Activated CD4-positive, alpha-beta memory T cell treated with anti-CD3 and anti-CD28 coated beads, Interleukin-2, amount 10 ng/mL, durations not matched to agents 7 days and 5 days (primary cell): ENCODE results near the gene NXN. TPM values are rescaled to one million over a fixed set of nuclear protein-coding genes. Genes with fewer than 3 reads are reported as not detected.
"Not testable (repeated sequence)": the region's sequence is repeated elsewhere in the genome, so short reads cannot be mapped to it uniquely, and the experiment has no call there.

Experiments used
- CTCF ChIA-PET: fragments of 350-600 bp; sonication (Branson Sonifier 250); formaldehyde crosslinking; loops from one replicate; lab custom pipeline; 2021; ENCODE audit warnings: antibody characterized with exemption, inconsistent platforms; lab: Charles Lee
- POLR2A ChIA-PET: fragments of 350-600 bp; sonication (Branson Sonifier 250); formaldehyde crosslinking; loops from one replicate; lab custom pipeline; 2021; ENCODE audit warnings: antibody characterized with exemption; lab: Charles Lee
- DNase-seq: peaks from one replicate; pipeline ENCODE4 v3.0.0-alpha.2; 2020
- H3K27ac Mint-ChIP-seq: one replicate; pipeline ENCODE4 v1.8.0; 2021; ENCODE audit warnings: mild to moderate bottlenecking, mixed read lengths
- H3K27me3 Mint-ChIP-seq: one replicate; pipeline ENCODE4 v1.8.0; 2021; ENCODE audit warnings: mixed read lengths
- H3K36me3 Mint-ChIP-seq: one replicate; pipeline ENCODE4 v1.8.0; 2021; ENCODE audit warnings: low read depth, mixed read lengths
- H3K4me1 Mint-ChIP-seq: one replicate; pipeline ENCODE4 v1.8.0; 2021; ENCODE audit warnings: mixed read lengths
- H3K4me3 Mint-ChIP-seq: one replicate; pipeline ENCODE4 v1.8.0; 2021; ENCODE audit warnings: mild to moderate bottlenecking, mixed read lengths
- H3K9me3 Mint-ChIP-seq: one replicate; pipeline ENCODE4 v1.8.0; 2021; ENCODE audit warnings: mixed read lengths
- total RNA-seq, 2 experiments: library from RNA; stranded (reverse); gene quantifications; one replicate each; pipeline ENCODE4 v1.2.3, GENCODE V29; 2021

The NXN gene
- total RNA-seq, 2 experiments from 2014 or later: 0.23 to 0.30 TPM

DNA sequence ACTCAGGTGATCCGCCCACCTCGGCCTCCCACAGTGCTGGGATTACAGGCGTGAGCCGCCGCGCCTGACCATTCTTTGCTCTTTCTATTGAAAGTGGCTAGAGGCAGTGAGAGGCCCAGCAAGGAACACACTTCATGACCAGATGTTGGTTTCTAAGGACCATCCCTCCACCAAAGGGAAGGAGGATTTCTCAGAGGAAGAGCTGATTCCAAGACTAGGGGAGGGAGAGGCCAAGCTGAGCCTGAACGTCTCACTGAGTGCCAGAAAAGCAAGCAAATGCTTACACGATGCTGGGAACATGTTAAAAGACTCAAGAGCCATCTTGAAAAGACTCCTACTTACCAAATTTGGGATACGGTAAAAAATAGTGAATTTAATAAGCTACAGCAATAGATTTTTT is 118.2 kb downstream of the NXN start:
- no peak for DNase-seq
- ChIA-PET CTCF (no interaction called here), POLR2A (no interaction called here)
- H3K9me3 Mint-ChIP-seq: no peaks in the 10 kb centered on the region
- no peak overlapping the region for H3K27ac Mint-ChIP-seq
- H3K36me3 Mint-ChIP-seq: no peaks in the 10 kb centered on the region
- no peak overlapping the region for H3K4me3 Mint-ChIP-seq
- peaks cover 17% of the 10 kb centered on the region for H3K27me3 Mint-ChIP-seq
- no peaks in the 10 kb centered on the region for H3K4me1 Mint-ChIP-seq

DNA sequence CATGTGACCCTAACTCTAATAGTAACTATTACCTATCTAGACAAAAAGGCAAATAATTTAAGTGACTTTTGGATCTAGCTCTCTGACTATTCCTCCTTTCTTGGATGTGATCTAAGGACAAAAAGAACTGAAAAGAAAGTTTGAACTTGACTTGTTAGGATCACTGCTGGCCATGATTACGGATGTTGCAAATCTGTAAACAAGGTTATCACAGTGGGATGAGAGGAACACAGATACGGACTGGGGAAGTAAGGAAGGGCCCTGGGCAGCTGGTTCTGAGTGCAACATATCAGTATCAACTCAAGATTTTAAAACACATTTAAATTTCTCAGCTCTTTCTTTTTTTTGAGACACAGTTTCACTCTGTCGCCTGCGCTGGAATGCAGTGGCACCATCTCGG is 118.8 kb downstream of the NXN start:
- Mint-ChIP-seq H3K36me3 (no peaks in the 10 kb centered on the region), H3K9me3 (no peaks in the 10 kb centered on the region), H3K4me1 (no peaks in the 10 kb centered on the region), H3K27ac (no peak overlapping the region), H3K4me3 (no peak overlapping the region), H3K27me3 (peaks cover 17% of the 10 kb centered on the region)
- DNase-seq: no peak
- ChIA-PET CTCF (no interaction called here), POLR2A (no interaction called here)

DNA sequence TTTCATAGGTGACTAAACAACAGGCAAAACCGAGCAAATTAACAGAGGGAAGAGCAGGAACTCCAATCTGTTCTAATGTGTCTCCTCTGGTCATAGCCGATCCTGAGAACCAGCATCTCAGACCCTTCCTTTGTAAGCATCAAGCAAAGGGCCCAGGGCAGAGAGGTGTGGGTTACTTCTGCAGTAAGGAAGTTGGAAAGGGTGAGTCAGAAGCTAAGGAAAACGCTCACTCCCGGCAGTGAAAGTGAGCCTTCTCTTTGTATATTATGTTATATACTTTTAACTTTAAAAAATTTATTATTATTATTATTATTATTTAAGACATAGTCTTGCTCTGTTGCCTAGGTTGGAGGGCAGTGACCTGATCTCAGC is 119.8 kb downstream of the NXN start:
- Mint-ChIP-seq H3K27me3 (peaks cover 14% of the 10 kb centered on the region), H3K36me3 (no peaks in the 10 kb centered on the region), H3K4me1 (no peaks in the 10 kb centered on the region), H3K4me3 (no peak overlapping the region), H3K9me3 (no peaks in the 10 kb centered on the region), H3K27ac (no peak overlapping the region)
- ChIA-PET CTCF (no interaction called here), POLR2A (no interaction called here)
- DNase-seq: no peak

DNA sequence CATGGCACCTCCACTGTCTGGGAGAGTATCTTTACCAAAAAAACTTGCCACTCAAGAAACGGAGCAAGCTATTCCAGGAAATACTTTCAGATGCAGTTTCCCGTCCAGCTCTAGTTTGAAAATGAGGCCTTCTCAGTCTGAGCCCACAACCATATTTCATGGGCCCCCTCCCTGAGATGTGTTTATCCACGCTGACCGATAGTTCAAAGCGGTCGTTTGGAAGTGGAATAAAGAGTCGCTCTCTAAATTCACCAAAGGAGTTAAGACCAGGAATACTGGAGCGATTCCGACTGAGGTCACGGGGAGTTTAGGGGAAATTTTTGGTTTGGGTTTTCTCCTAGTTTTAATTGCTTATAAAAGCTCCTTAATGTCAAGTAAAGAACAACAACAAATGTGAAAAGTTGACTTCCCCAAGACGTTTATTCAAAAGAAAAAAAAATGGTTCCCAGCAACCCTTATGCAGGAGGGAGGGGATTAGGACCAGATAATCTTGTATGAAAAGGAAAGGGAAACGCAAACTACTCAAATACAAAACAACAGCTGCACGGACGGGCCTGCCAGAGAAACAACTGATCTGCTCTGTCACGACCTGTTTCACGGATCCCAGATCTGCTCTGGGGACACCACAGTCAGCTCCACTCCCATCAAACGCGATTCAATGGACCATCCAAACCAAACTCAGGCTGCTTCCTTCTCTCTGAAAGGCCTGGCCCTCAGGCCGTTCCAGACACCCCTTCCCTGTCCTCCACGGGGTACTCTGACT is 120.3 kb downstream of the NXN start:
- Mint-ChIP-seq H3K9me3 (no peaks in the 10 kb centered on the region), H3K4me1 (no peaks in the 10 kb centered on the region), H3K27ac (no peak overlapping the region), H3K4me3 (no peak overlapping the region), H3K36me3 (no peaks in the 10 kb centered on the region), H3K27me3 (peaks cover 8% of the 10 kb centered on the region)
- ChIA-PET POLR2A (no interaction called here), CTCF (no interaction called here)
- DNase-seq: no peak

DNA sequence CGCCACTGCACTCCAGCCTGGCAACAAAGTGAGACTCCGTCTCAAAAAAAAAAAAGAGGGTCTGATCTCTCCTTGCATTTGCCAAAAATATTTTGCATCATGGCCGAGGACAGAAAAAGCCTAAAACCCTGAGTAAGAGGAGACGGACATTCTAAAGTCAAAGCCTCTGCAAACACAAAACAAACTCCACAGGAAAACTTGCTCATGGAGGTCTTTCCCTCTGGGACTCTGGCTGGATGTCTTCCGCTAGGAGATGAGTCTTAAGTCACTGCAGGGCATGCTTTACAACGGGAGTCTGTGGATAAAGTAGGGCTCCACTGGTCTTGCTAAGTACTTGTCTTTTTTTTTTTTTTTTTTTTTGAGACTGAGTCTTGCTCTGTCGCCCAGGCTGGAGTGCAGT is 123.4 kb downstream of the NXN start:
- H3K4me1 Mint-ChIP-seq: no peaks in the 10 kb centered on the region
- no peak for DNase-seq
- ChIA-PET CTCF (no interaction called here), POLR2A (no interaction called here)
- peaks cover 7% of the 10 kb centered on the region for H3K27me3 Mint-ChIP-seq
- H3K4me3 Mint-ChIP-seq: no peak overlapping the region
- H3K27ac Mint-ChIP-seq: no peak overlapping the region
- H3K9me3 Mint-ChIP-seq: no peaks in the 10 kb centered on the region
- H3K36me3 Mint-ChIP-seq: no peaks in the 10 kb centered on the region

DNA sequence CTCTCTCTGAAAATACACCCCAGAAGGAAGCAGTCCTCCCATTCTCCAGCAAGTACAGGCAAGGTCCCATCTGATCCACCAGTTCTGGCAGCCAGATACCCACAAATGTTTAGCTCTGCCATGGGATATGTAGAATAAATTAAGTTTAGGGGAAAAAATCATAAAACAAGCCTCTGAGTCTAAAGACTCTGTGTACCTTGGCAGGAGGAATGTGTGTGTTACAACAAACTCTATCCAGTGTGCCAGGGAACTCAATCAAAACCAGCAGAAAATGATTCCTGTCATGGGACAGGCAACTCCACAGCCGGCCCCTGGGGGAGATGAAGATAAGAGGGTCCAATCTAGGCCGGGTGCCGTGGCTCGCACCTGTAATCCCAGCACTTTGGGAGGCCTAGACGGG is 124.0 kb downstream of the NXN start:
- Mint-ChIP-seq H3K27me3 (peaks cover 5% of the 10 kb centered on the region), H3K4me3 (no peak overlapping the region), H3K4me1 (no peaks in the 10 kb centered on the region), H3K9me3 (no peaks in the 10 kb centered on the region), H3K36me3 (no peaks in the 10 kb centered on the region), H3K27ac (no peak overlapping the region)
- no peak for DNase-seq
- POLR2A ChIA-PET: no interaction called here
- CTCF ChIA-PET: interaction anchor here (0.7 kb wide), 1 partner anchor 24 kb away, joined by 3 read pairs; no protein-coding TSS in a partner anchor

DNA sequence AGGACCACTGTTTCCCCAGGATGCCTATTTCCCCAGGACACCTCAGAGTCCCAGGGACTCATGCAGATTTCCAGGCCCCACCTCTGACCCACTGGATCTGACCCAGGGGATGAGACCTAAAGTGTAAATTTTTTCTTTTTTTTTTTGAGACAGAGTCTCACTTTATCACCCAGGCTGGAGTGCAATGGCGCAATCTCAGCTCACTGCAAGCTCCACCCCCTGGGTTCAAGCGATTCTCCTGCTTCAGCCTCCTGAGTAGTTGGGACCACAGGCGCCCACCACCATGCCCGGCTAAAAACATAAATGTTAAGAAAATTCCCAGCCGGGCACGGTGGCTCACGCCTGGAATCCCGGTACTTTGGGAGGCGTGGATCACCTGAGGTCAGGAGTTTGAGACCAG is 126.7 kb downstream of the NXN start:
- H3K27me3 Mint-ChIP-seq, H3K27ac Mint-ChIP-seq, H3K9me3 Mint-ChIP-seq, POLR2A ChIA-PET, H3K4me3 Mint-ChIP-seq, DNase-seq, CTCF ChIA-PET, H3K4me1 Mint-ChIP-seq, H3K36me3 Mint-ChIP-seq: not testable (repeated sequence)

DNA sequence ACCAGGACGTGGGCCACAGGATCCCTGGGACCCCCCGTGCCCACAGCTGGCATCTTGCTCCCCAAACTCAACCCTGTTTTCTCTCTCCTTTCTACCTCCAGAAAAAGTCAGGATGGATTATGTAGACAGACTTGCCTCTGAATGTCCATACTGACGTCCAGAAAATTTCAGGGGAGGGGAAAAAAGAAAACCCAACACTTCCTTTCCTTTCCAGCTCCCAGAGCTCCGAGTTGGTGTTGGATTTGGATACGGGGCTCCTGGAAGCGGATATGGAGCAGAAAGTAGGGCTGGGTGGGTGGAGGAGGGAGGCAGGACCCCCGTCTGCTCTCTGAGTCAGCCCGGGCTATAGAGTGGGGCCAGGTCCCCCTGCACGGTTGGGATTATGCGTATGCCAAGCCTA is 127.2 kb downstream of the NXN start:
- Mint-ChIP-seq H3K9me3 (no peaks in the 10 kb centered on the region), H3K27ac (no peak overlapping the region), H3K36me3 (no peaks in the 10 kb centered on the region), H3K27me3 (peaks cover 13% of the 10 kb centered on the region), H3K4me3 (no peak overlapping the region), H3K4me1 (no peaks in the 10 kb centered on the region)
- CTCF ChIA-PET: no interaction called here
- DNase-seq: no peak
- POLR2A ChIA-PET: no interaction called here

DNA sequence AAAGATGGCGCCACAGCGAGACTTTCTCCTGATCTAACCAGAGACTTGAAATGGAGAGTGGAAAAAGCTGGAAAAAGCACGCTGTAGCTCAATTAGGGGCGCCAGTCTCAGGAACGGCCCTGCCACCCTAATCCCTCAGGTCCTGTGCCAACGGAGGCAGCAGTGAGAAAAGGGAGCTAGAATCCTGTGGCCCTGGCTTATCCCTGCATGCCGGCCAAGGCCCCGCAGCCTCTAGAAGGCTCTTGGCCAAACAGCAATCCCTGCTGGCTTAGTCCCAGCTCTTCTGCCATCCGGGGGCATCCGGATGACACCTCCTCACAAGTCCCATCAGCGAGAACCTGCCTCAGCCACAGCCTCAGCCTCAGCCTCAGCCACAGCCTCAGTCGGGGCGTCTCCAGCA is 127.7 kb downstream of the NXN start:
- H3K9me3 Mint-ChIP-seq: no peaks in the 10 kb centered on the region
- peaks cover under 1% of the 10 kb centered on the region for H3K4me1 Mint-ChIP-seq
- no peak overlapping the region for H3K27ac Mint-ChIP-seq
- CTCF ChIA-PET: no interaction called here
- POLR2A ChIA-PET: no interaction called here
- peaks cover 17% of the 10 kb centered on the region for H3K27me3 Mint-ChIP-seq
- no peak for DNase-seq
- H3K4me3 Mint-ChIP-seq: no peak overlapping the region
- H3K36me3 Mint-ChIP-seq: no peaks in the 10 kb centered on the region

DNA sequence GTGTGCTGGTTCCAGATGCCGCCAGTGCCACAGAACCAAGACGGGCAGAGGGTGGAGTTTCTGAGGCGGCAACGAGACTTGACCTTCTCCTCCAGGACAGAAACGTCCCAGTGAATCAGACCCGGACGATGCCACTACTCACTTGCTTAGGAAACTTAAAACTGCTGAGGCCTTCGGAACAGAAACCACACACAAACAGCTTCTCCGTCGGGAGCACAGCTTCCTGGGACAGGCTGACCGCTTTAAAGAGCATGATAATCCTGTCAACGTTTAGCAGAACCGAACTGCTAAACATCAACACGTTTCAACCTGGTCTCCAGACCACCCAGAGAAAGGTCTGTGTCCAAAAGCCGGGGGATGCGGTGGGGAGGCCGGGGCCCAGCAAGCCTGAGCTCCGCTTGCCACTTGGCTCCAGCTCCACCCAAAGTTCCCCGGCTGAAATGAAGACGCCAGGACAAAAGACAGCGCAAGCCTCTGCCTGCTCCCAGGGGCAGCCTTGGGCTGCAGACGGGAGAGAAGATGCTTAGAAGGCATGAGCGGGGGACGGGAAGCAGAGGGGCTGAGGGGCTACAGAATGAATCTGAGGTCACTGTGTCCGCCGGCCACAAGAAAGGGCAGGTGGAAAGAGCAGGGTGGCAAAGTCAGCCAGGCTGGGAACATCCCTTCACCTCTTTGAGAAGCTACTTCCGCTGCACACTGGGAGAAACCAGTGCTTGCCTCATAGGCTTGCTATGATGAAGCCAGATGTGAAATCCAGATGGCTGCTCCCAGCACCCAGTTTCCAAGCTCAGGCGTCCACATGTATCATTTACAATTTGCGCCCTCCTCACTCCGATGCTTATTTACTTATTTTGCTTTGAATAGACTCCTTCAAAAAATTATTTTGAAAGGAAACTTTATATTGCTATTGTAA is 128.5 kb downstream of the NXN start:
- Mint-ChIP-seq H3K27me3 (peaks cover 20% of the 10 kb centered on the region), H3K9me3 (no peaks in the 10 kb centered on the region), H3K36me3 (no peaks in the 10 kb centered on the region), H3K4me1 (peaks cover 4% of the 10 kb centered on the region), H3K27ac (no peak overlapping the region), H3K4me3 (no peak overlapping the region)
- CTCF ChIA-PET: no interaction called here
- POLR2A ChIA-PET: no interaction called here
- no peak for DNase-seq

DNA sequence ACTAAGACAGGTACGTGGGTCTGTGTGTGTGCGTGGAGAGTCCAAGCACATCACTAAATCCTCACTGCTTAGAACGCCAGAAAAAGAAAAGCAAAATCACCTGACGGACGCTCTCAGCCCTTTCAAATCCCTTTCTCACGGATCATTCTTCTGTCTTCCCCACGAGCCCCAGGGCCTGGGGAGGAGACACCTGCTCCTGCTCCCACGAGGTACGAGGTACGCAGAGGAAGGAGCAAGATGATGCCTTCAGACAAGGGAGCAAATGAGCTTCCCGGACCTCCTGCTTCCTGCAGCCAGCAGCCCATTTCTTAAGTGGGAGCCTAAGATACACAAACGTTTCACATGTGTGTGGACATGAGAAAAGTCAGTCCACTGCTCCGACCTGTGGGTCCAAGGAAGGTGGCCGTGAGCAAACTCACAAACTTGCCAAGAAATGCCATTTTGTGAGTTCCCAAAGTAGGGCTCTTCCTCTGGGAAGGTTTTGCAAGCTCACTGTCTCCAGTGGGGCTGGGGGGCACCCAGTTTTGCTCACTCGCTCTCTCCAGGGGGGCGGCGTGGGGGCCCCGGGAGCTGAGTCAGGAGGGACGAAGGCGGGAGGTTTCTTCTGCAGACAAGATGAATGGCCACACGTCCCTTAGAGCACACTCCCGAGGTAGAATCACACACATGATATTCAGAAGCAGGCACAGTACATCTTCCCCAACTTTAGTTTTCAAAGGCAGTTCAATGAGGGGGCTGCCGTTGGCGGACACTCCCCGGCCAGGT is 129.3 kb downstream of the NXN start:
- no peaks in the 10 kb centered on the region for H3K36me3 Mint-ChIP-seq
- H3K4me1 Mint-ChIP-seq: peaks cover 4% of the 10 kb centered on the region
- no peak overlapping the region for H3K27ac Mint-ChIP-seq
- POLR2A ChIA-PET: no interaction called here
- peaks cover 24% of the 10 kb centered on the region for H3K27me3 Mint-ChIP-seq
- no peak overlapping the region for H3K4me3 Mint-ChIP-seq
- no peak for DNase-seq
- CTCF ChIA-PET: no interaction called here
- no peaks in the 10 kb centered on the region for H3K9me3 Mint-ChIP-seq

DNA sequence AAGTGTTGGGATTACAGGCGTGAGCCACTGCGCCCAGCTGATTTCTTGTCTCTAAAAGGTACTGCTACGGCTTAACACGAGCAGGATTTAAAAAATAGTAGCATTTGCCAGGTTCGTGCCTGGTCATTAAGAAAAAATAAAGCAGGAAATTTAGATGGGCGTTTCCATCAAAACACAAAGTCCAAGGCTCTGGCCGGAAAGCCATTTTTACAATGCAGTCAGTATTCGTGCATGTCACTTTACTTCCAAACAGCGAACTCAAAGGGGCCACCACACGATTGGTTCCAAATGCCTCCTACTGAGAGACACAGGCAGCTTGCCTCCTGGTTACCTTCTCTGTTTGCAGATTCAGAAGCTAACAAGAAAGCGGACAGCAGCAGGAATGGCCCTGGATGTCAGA is 131.2 kb downstream of the NXN start:
- H3K27ac Mint-ChIP-seq: no peak overlapping the region
- H3K4me3 Mint-ChIP-seq: no peak overlapping the region
- no peak for DNase-seq
- H3K27me3 Mint-ChIP-seq: peaks cover 30% of the 10 kb centered on the region
- ChIA-PET CTCF (no interaction called here), POLR2A (no interaction called here)
- no peaks in the 10 kb centered on the region for H3K9me3 Mint-ChIP-seq
- H3K36me3 Mint-ChIP-seq: no peaks in the 10 kb centered on the region
- peaks cover 4% of the 10 kb centered on the region for H3K4me1 Mint-ChIP-seq
